ENCODE results near the gene USP6NL.
A peak's percentile ranks its signal among the peaks of the same experiment; 100 is the strongest.
"Not testable (repeated sequence)": the region's sequence is repeated elsewhere in the genome, so short reads cannot be mapped to it uniquely, and the experiment has no call there.

The USP6NL gene

GRCh38 chr10:11442001-11442773 lies 169.3 kb downstream of the USP6NL start:
- no peak for DNase-seq

- DNase-seq = no peak
Observed at GRCh38 chr10:11441151-11441535, 170.3 kb downstream of the USP6NL start.

GRCh38 chr10:11440250-11441150 lies 170.9 kb downstream of the USP6NL start:
- DNase-seq = peak; percentile 12

DNA sequence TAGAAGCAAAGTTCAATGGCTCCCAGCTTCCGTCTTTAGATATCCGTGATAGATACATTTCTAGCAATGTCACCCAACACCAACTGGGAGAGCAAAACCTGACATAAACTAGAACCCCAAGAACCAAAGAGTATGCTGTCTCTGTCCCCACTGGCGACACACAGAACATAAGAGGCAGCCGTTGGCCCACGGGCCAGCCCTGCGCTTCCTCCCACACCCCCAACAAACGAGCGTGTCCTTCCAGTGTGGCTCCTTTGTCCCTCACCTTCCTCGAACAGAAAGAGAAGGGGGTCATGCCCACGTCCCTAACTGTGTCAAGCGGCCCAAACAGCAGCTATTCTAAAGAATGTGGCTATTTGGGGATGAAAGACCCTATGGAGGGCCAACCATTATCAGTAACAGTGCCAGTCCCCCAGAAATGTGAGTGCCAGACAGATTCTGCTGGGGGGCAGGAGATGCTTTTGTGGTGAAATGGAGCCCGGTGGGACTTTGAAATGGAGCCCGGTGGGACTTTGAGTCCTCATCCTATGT lies 171.9 kb downstream of the USP6NL start:
- DNase-seq = no peak

GRCh38 chr10:11437391-11438142 lies 173.9 kb downstream of the USP6NL start:
- DNase-seq = no peak

- not testable (repeated sequence) for DNase-seq
Observed at GRCh38 chr10:11436445-11436844, 175.0 kb downstream of the USP6NL start.

GRCh38 chr10:11435581-11435981 lies 175.9 kb downstream of the USP6NL start:
- DNase-seq = no peak

GRCh38 chr10:11434324-11434723 lies 177.1 kb downstream of the USP6NL start:
- DNase-seq = no peak

DNA sequence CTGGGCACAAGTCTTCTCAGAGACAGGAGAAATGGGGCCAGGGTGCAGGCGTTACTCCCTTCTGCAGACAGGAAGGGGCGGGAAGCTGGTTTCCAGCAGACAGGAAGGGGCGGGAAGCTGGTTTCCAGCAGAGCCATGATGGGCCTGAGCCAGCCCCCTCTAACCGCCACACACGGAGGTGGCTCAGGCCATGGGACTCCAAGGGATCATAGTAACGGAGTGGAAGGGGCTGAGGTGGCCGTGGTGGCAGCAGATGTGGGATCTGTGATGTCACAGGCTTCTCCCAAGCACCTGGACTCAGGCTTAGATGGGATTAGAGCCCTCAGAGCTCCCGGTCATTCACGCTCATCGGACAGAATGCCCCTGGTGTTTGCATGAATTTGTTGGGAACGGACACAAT lies 177.8 kb downstream of the USP6NL start:
- DNase-seq = no peak

GRCh38 chr10:11431216-11431555 lies 180.3 kb downstream of the USP6NL start:
- no peak for DNase-seq

DNA sequence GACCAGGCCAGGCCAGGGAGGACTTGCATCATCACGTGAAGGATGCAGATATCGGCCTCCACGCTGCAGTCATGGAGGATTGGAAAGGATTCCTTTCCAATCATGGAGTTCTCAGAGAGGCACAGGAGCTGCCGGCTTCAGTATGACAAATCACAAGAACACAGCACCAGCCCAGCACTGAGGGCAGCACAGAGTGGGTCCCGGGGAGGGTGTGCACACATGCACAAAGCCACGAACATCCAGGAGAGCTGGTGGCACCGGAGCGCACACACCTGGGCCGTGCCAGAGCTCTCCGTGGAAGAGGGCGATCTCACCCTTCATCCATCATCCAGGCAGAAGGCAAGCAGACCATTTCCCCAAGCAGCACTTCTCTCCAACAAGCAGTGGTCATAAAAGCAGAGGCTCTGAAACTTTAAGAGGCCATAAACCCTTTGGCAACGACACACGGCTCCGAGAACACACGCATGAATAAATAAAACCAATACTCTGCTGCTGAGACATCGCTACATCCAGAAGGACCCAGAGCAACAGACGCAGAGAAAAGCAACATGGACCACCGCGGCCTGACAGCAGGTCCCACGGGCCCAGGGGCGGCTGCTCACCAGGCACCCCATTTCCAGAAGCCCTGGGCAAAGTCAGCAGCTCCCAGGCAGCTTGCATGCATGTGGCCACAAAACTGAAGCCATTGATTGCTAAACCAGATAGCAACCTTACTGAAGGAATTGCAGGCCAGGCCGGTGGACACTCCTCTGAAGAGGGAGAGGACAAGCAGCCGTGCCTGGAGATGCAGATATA lies 180.8 kb downstream of the USP6NL start:
- DNase-seq = no peak

DNA sequence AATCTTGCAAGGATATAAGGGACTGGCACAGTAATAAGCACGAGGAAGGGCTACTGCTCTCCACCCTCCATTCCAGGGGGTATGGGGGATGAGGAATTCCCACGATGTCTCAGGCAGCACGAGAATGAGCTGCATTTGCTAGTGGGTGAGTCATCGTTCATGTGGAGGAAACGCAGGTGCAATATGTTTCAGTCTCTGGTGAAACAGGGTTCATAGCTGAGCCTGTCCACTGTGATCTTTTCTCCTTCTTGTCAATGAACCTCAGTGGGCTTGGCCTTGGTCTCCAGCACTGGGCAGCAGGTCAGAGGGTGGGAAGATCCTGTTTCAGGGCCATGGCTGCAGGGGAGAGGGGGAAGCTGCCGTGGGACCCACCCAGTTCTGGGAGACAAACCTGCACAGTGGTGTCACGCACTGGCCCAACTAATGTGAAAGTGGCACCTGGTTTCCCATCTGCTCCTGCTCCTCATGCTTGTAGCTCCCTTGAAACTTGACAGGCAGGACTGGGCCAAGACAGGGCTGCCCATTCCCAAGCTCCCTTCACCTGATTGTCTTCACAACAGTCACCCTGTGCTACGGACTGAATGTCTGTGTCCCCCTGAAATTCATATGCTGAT lies 181.9 kb downstream of the USP6NL start:
- no peak for DNase-seq

GRCh38 chr10:11425676-11426075 lies 185.8 kb downstream of the USP6NL start:
- DNase-seq = no peak

DNA sequence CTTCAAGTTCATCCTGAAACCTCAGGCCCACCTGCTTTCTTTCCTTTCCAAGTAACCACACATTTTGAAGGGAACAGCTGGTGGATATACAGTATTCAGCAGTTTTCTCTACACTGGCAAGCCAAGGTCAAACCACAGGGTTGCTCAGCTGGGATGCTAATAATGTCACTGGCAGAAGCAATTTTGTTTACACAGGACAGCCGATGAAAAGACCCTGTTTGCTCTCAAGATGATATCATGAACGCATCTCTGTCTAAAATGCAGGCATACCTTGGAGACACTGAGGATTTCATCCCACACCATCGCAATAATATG lies 186.2 kb downstream of the USP6NL start:
- no peak for DNase-seq

GRCh38 chr10:11424456-11425295 lies 186.8 kb downstream of the USP6NL start:
- DNase-seq = peak; percentile 48

GRCh38 chr10:11416974-11417373 lies 194.5 kb downstream of the USP6NL start:
- DNase-seq = no peak

GRCh38 chr10:11415095-11415494 lies 196.4 kb downstream of the USP6NL start:
- no peak for DNase-seq

DNA sequence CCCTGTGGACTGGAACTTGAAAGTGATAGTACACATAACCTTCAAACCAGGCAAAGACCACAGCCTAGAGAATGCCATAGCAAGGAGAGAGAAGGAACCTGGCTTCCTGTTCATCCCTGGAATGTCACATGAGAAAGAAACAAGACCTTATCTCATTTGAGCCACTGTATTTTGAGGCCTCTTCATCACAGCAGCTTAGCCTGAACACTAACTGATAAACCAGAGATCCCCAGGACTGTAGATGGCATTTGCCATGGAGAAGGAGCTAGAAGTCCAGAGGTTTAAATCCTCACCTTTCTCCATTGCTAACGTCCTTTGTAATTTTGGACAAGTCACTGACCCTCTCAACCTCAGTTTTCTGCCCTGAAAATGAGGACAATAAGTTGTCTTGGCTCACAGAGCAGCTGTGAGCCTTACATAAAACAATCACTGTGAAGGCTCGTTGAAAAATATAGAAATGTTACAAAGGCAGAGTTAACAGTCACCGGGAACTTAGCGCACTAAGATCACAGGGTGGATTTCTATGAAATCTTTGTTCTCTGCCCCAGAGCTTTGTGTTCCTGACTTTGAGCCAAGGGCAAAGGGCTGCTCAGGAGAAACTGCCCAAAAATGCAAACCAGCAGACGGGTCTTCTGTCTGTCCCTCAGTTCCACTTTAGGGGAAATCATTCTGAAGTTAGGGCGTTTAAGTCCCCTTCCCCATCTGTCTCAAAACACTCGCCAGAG lies 197.0 kb downstream of the USP6NL start:
- DNase-seq = no peak

- DNase-seq = no peak
Observed at GRCh38 chr10:11411926-11412545, 199.4 kb downstream of the USP6NL start.

DNA sequence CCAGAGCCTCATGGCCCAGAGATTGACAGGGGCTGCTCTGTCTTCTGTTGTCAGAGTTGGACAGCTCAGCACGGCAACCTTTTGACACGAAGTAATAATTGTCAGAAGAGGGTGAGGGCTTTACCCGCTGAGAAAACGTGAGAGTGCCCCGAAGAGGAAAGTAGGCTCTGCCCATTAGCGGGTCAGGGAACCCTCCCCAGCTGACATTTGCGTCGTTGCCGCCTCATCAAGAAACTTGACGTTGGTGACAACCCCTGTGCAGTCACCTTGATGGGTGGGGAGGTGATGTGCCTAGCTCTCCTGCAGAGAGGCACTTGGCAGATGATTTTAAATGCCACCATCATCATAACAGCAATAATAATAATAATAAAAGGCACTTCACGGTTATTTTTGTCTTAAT lies 202.1 kb downstream of the USP6NL start:
- DNase-seq = no peak
